Esophagus squamous epithelium (tissue), 4 donors: ENCODE measurements around the gene ORAI1.

Experiments used
- POLR2A ChIP-seq, 4 donors: fragments of 450-650 bp; IDR thresholded peaks; one replicate each; pipeline ENCODE4 v1.6.1; 2017; ENCODE audit warnings: antibody characterized with exemption in 4 of 4, mild to moderate bottlenecking in 4 of 4, moderate library complexity in 3 of 4
- TF ChIP-seq, protein P1 (sequence below), 6 experiments: fragments of 450-650 bp in 4 of 6; fragments of 200-600 bp in 2 of 6; sonication (generic) in 2 of 6; IDR thresholded peaks; one replicate each; pipeline ENCODE4 v1.5.1; 2016 to 2019; ENCODE audit warnings: antibody characterized with exemption in 6 of 6, mild to moderate bottlenecking in 4 of 6, moderate library complexity in 4 of 6

DNA sequence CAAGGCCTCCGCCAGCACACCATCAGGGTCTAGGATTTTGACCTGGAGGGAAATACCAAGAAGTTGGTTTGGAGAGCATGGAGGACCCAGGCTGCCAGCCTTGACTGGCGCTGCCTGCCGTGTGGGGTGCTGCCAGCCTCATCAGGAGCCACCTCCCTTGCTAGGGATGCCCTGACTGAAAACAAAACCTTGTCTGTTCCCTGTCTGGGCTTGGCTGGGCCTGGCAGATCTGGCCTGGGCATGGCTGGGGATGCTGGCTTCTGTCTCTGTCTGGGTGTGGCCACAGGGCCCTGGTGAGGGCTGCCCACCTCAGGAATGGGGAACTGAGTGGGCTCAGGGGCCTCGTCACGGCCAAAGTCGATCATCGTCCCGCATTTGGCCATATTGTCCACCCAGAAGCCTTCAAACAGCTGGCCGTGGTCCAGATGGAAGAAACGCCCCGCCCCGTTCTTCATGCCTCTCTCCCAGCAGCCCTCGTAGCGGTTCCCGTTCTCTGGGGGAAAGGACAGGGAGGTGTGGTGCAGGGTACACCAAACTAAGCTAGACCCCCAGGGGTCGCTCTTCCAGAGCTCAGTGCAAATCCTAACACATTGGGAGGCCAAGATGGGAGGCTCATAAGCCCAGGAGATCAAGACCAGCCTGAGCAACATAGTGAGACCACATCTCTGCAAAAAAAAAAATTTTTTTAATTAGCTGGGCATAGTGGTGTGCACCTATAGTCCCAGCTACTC lies 26.6 kb downstream of the ORAI1 start:
- TF ChIP-seq, protein P1, sequence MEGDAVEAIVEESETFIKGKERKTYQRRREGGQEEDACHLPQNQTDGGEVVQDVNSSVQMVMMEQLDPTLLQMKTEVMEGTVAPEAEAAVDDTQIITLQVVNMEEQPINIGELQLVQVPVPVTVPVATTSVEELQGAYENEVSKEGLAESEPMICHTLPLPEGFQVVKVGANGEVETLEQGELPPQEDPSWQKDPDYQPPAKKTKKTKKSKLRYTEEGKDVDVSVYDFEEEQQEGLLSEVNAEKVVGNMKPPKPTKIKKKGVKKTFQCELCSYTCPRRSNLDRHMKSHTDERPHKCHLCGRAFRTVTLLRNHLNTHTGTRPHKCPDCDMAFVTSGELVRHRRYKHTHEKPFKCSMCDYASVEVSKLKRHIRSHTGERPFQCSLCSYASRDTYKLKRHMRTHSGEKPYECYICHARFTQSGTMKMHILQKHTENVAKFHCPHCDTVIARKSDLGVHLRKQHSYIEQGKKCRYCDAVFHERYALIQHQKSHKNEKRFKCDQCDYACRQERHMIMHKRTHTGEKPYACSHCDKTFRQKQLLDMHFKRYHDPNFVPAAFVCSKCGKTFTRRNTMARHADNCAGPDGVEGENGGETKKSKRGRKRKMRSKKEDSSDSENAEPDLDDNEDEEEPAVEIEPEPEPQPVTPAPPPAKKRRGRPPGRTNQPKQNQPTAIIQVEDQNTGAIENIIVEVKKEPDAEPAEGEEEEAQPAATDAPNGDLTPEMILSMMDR (IDR thresholded peaks at IDR 0.05), result no peak
- TF ChIP-seq POLR2A (IDR thresholded peaks at IDR 0.05), result no peak
